Measurements from ENCODE around the gene ACP1. TPM values are rescaled to one million over a fixed set of nuclear protein-coding genes. Genes with fewer than 3 reads are reported as not detected.

The ACP1 gene
- total RNA-seq, 3 donors from 2014 or later, result 84.0 to 109 (median 84.2) TPM

DNA sequence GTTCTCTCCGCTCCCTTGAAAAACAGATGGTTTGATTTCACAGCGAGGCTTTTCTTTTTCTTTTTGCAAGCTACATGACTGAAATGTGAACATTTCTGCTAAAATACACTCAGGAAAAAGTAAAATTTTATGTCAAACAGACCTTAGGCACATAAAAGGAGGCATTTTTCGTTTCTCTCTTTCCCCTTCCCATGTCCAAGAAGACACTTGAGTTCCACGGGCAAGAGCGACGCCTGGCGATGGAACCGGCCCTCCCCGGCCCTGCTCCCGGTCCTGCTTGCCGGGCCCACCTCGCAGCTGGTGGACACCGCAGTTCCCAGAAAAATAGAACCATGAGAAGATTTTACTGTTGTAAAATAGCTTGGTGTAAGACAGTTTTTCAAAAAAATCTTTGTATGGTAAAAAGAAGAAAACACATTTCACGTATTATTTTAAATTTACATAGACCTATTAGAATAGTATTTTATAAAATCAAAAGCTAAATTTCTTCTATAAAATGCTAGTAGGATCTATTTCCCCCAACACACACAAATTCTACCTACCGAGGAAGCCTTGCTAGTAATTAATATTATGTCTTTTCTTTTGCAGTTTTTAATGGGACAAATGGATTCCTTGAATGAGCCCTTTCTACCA, 25.5 kb downstream of the ACP1 start:
- Histone ChIP-seq H3K27me3 (peaks cover 0 to 28% of the 10 kb centered on the region in 2 donors), H3K9me3 (no peaks in the 10 kb centered on the region), H3K4me3 (peak overlapping the region; percentile 45 to 68 (median 48)), H3K36me3 (no peaks in the 10 kb centered on the region), H3K4me1 (no peaks in the 10 kb centered on the region), H3K27ac (no peak overlapping the region)
- TF ChIP-seq POLR2AphosphoS5 (IDR thresholded peaks at IDR 0.05) (no peak), POLR2A (IDR thresholded peaks at IDR 0.05) (no peak), CTCF (IDR thresholded peaks at IDR 0.05) (peak in 2 of 3 donors; percentile 58 to 64)
- DNase-seq (ENCODE audit: low spot score in 2 of 2), result peak; percentile 38 to 76
- intact Hi-C loops (cut with DNase I; ENCODE audit: low total_unique reads), result no loop called here

GRCh38 chr2:295090-295489, 30.3 kb downstream of the ACP1 start:
- Histone ChIP-seq H3K36me3 (no peaks in the 10 kb centered on the region), H3K27ac (no peak overlapping the region), H3K4me1 (no peaks in the 10 kb centered on the region), H3K27me3 (peaks cover 0 to 3% of the 10 kb centered on the region in 2 donors), H3K9me3 (no peaks in the 10 kb centered on the region), H3K4me3 (no peak overlapping the region)
- TF ChIP-seq POLR2AphosphoS5 (IDR thresholded peaks at IDR 0.05) (no peak), POLR2A (IDR thresholded peaks at IDR 0.05) (no peak), CTCF (IDR thresholded peaks at IDR 0.05) (no peak)
- no peak for DNase-seq (ENCODE audit: low spot score in 2 of 2)
- intact Hi-C loops (cut with DNase I; ENCODE audit: low total_unique reads), result no loop called here

- Histone ChIP-seq H3K9me3 (no peaks in the 10 kb centered on the region), H3K4me1 (no peaks in the 10 kb centered on the region), H3K27me3 (peaks cover 0 to 3% of the 10 kb centered on the region in 2 donors), H3K4me3 (no peak overlapping the region), H3K27ac (no peak overlapping the region), H3K36me3 (no peaks in the 10 kb centered on the region)
- intact Hi-C loops (cut with DNase I; ENCODE audit: low total_unique reads), result no loop called here
- DNase-seq (ENCODE audit: low spot score in 2 of 2), result no peak
- no peak for TF ChIP-seq POLR2A (IDR thresholded peaks at IDR 0.05)
- TF ChIP-seq CTCF (IDR thresholded peaks at IDR 0.05), result no peak
- TF ChIP-seq POLR2AphosphoS5 (IDR thresholded peaks at IDR 0.05), result no peak
These were observed 31.6 kb downstream of the ACP1 start for GRCh38 chr2:296354-296753.

GRCh38 chr2:305366-305765, 40.6 kb downstream of the ACP1 start:
- H3K36me3 ChIP-seq, result no peaks in the 10 kb centered on the region
- peaks cover 0 to 10% of the 10 kb centered on the region in 2 donors for H3K9me3 ChIP-seq
- H3K27ac ChIP-seq, result no peak overlapping the region
- no peak for TF ChIP-seq CTCF (IDR thresholded peaks at IDR 0.05)
- no peak for TF ChIP-seq POLR2AphosphoS5 (IDR thresholded peaks at IDR 0.05)
- TF ChIP-seq POLR2A (IDR thresholded peaks at IDR 0.05), result no peak
- H3K27me3 ChIP-seq, result no peaks in the 10 kb centered on the region
- intact Hi-C loops (cut with DNase I; ENCODE audit: low total_unique reads), result no loop called here
- DNase-seq (ENCODE audit: low spot score in 2 of 2), result no peak
- H3K4me1 ChIP-seq, result no peaks in the 10 kb centered on the region
- no peak overlapping the region for H3K4me3 ChIP-seq

DNA sequence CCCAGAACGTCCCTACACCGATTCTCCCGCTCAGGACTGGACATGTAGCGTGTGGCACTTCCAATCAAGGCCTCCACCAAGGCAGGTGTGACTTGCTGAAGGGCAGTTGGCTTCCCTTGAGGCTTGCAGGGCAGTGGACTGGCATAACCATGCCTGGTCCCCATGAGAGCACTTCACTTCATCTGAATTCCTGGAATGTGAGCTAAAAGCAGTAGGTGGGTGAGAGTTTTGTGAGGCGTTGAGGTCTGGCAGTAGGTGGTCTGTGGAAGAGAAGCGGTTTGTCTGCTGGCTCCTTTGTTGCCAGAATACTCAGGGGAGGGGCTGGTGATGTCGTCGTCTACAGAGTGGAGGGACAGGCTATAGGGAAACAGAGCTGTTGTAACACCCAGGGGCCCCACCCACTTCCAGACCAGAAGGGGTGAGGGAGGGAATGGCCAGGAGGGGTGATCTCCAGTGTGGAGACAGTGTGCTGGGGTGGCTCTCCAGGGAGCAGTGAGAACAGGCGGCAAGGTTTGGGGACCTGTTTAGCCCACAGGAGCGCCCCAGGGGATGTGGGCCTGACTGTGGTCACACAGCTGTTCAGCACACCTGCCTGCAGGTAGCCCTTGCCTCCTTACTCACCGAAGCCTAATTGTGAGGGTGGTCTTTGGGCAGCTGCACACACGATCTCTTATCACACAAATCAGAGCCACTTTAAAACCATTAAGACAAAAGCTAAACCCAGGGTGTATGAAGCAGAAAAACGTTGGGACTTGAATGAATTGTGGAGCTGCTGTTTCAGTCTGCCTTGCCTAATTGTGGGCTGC, 44.6 kb downstream of the ACP1 start:
- no peaks in the 10 kb centered on the region for H3K9me3 ChIP-seq
- TF ChIP-seq CTCF (IDR thresholded peaks at IDR 0.05) (no peak), POLR2AphosphoS5 (IDR thresholded peaks at IDR 0.05) (no peak), POLR2A (IDR thresholded peaks at IDR 0.05) (no peak)
- intact Hi-C loops (cut with DNase I; ENCODE audit: low total_unique reads), result no loop called here
- H3K4me1 ChIP-seq, result no peaks in the 10 kb centered on the region
- no peak for DNase-seq (ENCODE audit: low spot score in 2 of 2)
- H3K4me3 ChIP-seq, result no peak overlapping the region
- no peaks in the 10 kb centered on the region for H3K36me3 ChIP-seq
- no peak overlapping the region for H3K27ac ChIP-seq
- no peaks in the 10 kb centered on the region for H3K27me3 ChIP-seq

Data from breast epithelium (tissue), 4 donors.